GM19397 (cell line): Measurements from ENCODE around the gene SNN.

Source experiments
- ATAC-seq: cut with Tn5 transposase; IDR thresholded peaks from one replicate; pipeline ENCODE4 v1.9.1; 2021; ENCODE audit warnings: mild to moderate bottlenecking, moderate library complexity; ENCODE audit not compliant: unreplicated experiment

The SNN gene

DNA sequence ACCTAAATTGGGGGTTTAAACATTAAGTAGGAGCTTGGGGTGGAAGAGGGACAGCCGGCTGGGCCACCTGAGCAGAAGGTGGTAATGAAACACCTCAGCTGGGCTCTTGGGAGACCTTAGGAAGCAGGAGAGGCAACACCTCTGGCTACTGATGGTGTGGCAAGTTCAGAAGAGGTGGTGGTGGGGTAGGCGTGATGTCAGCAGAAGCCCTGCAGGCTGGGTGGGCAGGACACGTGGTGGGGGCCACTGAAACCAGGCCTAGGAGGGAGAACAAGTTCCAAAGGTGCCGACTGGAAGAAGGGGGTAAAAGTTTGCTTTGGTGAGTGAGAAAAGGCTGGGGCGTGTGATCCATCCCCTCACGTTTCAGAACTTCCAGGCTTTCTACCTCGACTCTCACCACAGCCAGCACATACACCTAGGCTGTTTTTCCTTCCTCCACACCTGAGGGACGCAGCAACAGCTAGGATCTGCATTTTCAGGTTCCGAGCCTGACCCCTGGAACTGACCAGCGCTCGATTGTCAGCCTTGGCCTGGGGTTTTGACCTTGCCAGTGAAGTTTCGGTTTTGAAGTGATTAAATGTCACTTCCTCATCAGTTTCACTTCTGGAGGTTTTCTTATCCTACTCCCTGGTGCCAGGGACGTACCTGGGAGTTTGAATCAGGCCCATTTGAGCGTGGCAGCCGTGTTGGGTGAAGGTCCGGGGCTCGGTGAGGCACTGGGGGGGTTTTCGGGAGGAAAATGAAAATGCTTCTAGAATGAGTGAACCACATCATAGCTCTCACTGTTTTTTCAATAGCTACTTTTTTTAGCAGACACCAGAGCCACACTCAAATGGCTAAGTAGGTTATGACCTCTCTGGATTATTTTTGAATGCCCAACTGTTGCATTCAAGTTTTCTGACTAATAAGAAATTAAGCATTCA, 10.0 kb downstream of the SNN start:
- ATAC-seq: no peak

DNA sequence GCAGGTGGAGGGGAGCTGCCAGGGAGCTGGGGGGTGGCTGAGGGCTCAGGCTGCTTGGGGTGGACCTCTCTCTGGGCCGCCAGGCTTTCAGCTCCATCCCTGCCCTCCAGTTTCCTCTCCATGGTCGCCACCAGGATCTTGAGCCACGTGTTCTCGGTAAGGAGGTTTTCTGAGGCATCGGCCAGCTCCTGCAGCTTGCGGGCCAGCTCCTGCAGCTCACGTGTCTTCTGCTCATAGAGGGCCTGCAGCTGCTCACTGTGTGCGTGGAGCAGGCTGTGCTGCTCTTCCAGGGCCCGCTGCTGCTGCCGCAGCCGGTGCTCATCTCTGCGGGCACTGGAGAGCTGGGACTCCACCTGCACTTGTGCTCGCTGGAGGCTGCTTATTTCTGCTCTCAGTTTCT, 11.0 kb downstream of the SNN start:
- ATAC-seq: no peak

DNA sequence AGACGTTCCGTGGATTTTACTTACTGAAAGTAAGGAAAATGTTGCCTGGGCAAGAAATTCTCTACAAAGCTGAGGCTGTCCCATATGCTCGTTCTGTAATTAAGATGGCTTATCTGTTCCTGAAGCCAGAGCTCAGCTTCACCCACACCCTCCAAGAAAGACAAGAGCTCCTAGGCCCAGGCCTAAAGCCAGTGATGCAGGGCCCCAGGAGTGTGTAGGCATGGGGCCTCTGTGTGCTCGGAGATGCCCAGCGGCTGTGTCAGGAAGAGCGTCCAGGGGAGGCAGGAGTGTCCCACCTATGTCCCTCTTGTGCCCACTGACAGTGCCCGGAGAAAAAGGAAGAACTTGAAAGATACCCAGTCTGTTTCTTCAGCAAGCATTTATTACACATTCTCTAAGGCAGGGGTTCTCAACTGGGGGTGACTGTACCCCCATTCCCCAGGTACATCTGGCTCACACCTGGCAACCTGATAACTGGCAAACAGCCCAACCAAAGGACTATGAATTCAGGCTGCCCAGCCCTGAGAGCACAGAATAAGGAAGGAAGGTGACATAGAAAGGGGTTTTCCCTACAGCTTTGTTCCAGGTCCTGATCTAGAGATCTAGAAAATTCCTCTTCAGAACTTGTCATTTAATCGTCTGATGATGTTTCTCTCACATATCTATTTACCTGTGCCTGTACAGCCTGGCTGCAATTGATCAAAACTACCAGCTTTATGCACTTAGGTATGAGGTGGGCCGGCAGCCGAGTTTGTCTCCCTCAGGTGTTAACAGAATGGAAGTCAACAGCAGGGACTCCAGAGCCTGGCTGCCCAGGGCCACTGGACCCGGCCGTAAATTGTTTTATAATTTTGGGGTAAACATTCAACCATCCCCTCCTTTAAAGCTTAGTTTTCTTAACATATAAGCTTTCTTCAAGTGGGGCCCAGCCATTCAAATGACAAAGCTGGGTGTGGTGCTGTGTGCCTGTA, 12.0 kb downstream of the SNN start:
- no peak for ATAC-seq

DNA sequence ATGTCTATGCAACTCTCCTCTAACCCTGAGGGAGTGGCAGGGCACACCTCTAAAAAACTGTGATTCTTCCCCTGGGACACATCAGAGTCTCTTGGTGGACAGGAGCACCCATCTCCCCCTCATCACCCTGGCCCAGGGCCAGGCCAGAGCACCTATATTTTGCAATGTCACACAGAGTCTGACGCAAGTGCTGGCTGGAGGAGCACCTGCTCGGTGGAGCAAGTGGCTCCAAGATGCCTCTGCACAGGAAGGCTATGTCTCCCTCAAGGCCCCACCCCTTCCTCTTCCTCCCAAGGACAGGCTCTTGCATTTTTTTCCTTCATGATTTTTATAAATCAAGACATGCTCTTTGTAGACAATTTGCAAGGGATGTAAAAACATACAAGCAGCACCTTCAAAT, 13.3 kb downstream of the SNN start:
- ATAC-seq: peak; percentile 23

DNA sequence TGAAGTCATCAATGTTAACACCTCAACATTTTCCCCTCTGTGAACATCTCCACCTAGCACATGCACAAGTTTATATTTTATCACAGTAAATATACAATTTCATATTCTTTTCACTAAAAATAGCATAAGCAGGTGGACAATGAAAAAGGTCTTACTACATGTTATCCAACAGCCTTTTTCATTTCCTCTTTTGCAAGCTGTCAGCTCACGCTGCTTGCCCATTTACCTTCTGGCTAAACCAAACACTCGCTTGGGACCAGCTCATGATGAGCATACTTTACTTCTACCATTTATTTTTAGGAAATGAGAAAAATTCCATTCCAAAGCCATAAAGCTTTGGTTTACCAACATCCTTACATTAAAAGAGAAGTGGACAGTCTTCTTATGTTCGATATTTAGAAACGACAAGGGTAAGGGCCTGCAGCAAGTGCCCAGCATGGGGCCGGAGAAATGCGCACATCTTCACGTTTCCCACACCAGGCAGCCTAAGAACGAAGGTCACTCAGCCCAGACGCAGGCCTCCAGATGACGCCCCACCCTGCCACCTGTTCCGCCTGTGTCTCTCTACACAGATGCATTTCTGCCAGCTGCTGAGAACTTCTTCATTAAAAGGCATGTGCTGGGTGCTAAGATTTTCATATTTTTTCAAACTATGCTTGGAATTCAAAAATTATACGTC, 13.9 kb downstream of the SNN start:
- peak; percentile 45 for ATAC-seq

DNA sequence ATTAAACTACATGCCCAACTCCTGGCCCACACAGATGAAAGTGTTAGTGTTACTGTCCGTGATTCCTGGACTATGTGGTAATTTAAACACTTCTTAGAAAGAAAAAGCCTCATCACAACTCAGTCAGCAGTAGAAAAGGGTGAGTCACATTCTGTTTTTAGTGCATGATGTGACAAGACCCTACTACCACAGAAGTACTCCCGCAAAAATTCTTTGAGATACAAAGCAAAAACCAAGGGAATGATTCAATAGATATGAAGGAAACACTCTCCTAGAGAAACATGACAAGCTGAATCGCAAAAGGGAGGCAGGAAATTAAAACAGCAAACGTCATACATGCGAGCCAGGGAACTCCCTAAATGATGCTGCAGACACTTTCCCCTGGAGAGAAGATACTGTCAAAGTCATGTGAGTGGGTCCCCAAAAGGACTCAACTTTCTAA, 14.4 kb downstream of the SNN start:
- ATAC-seq: peak; percentile 29

DNA sequence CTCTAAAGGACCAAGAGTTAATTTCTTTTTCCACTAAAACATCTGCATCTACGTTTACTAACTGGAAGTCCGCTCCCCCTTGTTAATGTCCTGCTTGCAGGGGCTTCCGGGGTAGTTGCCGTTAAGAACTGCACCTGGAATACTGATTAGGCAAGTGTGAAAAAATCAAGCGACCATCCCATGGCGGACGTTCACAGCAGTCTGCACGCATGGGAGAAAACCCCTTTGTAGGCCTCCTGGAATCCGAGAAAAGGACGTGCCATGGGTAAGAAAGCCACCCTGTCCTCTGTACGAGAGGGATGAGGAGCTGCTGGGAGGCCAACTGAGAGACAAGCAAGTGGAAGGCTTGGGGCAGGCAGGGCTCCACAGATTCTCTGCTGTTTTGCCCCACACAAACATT, 14.9 kb downstream of the SNN start:
- no peak for ATAC-seq

DNA sequence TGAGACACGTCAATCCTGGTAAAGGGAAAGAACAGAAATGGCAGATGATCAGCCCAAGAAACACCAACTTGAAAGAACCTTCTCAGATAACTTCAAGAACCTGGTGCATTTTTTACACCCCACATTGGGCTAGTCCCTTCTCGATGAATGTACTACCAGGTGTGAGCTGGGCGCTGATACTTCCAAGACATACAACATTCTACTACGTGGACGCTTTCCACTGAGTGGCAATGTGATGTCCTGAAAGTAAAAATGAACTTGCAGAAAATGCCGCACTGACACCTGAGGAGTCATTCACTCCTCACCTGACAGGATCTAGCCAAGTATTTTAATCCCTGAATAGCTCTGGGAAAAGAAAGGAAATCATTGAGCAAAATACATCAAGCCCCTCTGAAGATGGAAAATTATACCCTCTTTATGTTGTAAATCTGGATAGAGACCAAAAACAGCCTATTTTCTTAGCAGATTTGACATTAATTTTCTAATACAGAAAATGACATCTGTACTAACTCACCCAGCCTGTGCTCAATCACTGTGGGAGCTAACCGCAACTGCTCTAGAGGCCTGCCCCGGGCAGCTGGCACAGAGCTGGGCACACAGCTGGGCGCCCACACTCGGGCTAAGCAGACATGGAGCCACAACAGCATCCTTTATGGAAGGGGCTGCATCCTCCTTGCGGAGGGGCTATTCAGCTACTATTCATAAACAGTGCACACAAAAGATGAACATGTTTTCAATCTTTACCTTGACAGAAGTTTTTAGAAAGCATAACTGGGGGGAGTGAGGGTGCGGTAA, 16.2 kb downstream of the SNN start:
- no peak for ATAC-seq

DNA sequence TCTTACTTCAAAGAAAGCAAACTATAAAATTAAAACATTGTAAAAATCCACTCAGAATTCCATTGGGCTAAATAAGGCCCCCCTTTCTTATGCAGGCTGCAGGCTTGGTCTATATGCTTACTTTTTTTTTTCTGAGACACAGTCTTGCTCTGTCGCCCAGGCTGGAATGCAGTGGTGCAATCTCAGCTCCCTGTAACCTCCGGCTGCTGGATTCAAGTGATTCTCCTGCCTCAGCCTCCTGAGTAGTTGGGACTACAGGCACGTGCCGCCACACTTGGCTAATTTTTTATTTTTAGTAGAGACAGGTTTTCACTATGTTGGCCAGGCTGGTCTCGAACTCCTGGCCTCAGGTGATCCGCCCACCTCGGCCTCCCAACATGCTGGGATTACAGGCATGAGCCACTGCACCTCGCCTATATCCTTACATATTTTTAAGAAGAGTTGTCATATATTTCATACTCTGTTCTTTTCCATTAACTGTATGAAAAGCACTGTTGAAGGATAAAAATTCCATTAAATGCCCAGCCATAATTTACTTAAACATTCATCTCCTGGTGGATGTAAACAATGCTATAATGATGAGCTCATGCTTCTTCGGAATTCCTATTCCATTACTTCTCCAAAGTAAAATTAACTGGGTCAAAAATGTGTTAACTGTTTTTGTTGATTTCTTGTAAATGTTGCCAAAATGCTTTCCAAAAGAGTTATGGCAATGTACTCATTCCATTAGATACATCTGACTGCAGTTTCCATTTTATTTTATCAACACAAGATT, 17.8 kb downstream of the SNN start:
- ATAC-seq: no peak

DNA sequence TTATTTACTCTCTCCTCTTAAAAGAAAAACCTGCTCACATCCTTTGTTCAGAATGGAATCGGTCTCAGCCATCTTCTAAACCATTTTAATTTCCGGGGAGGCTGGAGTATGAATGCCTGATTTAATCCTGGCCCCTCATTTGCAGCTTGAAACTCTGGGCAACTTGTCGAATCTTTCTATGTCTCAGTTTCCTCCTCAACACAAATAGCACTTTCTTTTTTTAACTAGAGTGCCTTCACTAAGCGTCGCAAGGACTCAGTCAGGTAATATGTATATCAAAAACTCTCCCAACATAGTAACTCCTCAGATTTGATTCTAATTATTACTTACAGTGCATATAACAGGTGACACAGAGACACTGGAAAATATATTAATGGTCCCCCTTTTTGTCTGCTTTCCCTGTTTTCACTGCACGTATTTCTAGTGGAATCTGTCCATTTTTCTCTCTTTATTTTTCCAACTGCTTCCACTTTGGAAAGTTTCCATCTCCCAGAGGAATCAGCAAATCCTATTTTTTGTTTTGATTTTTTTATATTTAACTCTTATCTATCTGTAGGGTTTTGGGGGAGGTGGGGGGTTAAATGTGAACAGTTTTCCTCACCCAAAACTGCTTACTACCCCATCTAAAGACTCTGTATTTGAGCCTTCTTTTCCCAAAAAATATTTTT, 18.6 kb downstream of the SNN start:
- ATAC-seq: no peak

DNA sequence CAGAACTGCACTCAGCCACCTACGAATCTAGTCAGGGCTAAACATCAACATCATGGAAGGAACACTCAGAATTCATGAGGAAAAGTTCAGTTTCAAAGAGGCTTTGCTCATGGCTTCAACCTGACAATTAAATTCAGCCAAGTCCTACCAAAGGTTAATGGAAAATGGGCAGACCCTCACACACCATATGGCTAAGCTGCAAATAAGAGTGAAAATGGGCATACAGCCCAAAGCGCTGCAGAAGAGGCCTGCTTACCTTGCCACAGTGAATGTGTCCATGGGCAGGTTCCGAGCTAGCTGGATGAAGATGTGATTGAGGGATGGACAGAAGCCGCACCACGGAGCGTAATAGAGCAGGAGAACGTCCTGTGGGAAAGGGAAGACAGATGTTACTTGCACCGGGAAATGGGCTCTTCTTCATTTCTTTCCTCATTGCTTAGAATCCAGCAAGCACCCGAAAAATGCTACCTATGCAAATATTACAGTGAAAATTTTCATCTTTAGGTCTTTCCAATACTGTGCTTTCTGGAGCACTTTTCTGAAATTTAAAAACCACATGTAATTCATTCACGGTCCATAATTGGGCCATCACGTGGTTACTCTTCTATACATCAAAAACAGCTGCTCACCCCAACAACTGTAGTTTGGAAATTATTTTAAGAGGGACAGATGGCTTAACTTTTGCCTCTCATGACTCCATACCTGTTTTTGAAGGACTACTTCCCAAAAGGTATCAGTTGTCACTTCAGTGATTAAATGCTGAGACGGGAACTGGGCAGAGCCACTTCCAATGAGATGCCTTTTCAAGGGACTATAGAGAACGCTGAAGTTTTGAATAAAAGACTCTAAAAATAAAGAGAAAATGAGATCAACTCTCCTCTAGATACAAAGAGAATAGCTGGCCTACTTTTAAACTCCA, 19.6 kb downstream of the SNN start:
- ATAC-seq: no peak

DNA sequence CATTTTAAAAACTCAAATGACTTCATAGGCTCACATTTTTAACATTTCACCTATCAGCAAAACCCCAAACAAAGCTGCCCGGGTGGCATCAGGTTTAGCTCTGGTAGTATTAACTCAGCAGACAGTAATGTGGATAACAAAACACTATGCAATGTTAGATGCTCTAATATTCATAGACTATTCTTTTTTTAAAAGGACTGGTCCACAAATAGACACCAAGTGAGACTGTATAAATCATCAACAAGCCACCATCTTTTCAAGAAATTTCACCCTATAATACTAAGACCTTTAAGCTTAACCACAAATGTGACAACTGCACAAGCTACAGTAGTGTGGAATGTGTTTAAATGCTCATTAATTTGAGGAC, 20.2 kb downstream of the SNN start:
- ATAC-seq: no peak

DNA sequence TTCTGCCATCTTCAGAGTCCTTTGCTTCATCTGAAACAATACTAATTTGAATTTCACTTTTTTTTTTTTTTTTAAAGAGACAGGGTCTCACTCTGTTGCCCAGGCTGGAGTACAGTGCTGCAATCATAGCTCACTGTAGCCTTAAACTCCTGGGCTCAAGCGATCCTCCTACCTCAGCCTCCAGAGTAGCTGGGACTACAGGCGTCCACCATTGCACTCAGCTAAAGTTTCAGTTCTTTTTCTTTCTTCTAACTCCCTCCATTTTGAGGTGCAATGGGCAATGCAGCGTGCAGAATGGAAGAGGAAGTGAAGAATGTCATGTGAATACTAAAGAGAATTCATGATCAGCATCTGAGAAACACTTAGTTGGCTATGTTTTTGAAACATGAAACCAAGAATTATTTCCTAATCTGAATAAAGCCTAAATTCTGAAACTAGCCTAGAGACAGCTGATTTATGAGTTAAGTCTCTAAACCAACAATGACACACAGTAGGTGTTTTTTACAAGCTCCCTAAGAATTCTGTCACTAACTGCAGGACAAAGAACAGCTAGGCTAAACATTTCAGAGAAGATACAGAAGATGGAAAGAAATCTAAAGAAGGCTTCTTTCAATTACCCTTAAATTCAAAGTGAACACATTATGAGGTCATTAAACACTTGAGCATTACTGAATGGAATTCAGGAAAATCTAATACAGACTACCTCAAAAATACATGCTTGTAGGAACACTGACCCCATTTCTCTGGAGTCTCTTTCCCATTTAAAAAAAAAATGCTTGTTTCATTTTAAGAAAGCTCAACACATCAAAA, 21.0 kb downstream of the SNN start:
- ATAC-seq: peak; percentile 72

DNA sequence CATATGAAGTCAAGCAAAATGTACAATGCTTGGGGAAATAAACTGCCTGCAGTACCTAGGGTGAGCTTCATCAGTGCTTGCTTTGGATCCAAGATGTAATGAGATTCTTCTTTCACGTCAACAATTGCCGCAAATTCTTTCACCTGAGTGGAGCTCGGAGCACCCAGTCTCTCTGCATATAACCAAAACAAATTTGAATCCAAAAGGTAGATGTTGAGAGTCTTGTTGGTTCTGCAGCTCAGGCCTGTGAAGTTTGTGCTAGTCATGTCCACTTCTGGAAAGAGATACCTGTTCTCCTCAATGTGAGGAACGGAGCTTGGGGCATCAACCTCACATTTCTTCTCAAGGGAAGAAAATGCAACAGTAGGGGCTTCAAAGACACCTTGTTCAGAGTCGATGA, 23.0 kb downstream of the SNN start:
- ATAC-seq: no peak

DNA sequence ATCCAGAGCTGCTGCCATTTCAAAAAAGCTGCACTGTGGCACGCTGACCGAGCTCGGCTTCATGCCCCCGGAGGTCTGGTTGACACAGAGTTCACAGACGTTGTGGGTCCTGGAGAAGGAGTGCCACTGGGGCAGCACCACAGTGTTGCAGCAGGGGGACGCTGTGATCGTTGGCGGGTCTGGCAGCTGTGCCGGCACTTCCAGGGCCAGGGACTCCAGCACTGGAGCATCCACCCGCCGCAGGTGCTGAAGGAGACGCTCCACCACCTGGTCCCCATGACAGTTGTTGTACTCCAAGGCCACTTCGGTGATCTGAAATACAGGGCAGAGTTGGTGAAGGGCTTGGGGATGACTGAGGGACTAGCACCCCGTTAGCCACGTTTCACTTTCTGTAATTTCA, 23.5 kb downstream of the SNN start:
- ATAC-seq: no peak

DNA sequence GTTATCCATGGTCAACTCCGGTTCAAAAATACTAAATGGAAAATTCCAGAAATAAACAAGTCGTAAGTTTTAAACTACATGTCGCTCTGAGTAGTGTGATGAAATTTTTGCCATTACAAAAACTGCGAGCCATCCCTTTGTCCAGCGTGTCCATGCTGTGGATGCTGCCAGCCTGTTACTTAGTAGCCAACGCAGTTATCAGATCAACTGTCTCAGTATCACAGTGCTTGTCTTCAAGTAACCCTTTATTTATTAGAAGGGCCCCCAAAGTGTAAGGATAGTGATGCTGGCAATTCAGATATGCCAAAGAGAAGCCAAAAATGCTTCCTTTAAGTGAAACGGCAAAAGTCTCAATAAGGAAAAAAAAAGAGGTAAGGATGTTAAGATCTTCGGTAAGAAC, 23.9 kb downstream of the SNN start:
- no peak for ATAC-seq

DNA sequence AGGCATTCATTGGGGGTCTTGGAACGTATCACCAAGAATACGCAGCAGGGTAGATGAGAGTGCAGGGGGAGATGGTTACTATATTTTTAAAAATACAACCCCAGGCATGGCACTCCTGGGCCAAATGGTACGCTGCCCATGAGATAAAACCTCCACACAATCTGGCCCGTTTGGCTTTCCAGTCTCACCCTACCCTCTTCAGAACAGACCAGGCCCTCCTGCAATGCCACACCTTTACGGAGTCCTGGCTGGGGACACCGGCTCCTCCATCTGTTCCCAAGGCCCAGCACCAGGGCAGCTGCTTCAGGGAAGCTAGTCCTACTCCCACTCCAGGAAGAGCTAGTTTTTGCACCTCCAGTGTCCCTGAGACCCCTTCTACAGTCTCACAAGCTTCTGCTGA, 24.4 kb downstream of the SNN start:
- no peak for ATAC-seq
